C4-2B (cell line): ENCODE results near the gene PLA2G15.
A peak's percentile ranks its signal among the peaks of the same experiment; 100 is the strongest.

Experiments used
- H3K27ac ChIP-seq: fragments of 450-650 bp; 2 replicates; pipeline ENCODE4 v1.5.1; 2017
- CTCF ChIP-seq: fragments of 450-650 bp; conservative IDR thresholded peaks from 2 replicates; pipeline ENCODE4 v1.5.1; 2017; ENCODE audit warnings: mild to moderate bottlenecking
- ZFX ChIP-seq: fragments of 450-650 bp; IDR thresholded peaks from 2 replicates; pipeline ENCODE4 v1.6.1; 2017

PLA2G15 gene

GRCh38 chr16:68216240-68216639 lies 28.9 kb upstream of the PLA2G15 start:
- H3K27ac ChIP-seq = peak overlapping the region; percentile 32; the same call in 1 of the 2 replicates
- TF ChIP-seq ZFX (no peak), CTCF (no peak)

GRCh38 chr16:68217506-68217905 lies 27.7 kb upstream of the PLA2G15 start:
- no peak overlapping the region for H3K27ac ChIP-seq
- TF ChIP-seq CTCF (no peak), ZFX (no peak)

GRCh38 chr16:68219725-68220351 lies 25.3 kb upstream of the PLA2G15 start:
- no peak overlapping the region for H3K27ac ChIP-seq
- TF ChIP-seq ZFX = no peak
- TF ChIP-seq CTCF = no peak

- TF ChIP-seq CTCF = no peak
- no peak for TF ChIP-seq ZFX
- no peak overlapping the region for H3K27ac ChIP-seq
Observed at GRCh38 chr16:68223072-68223471, 22.1 kb upstream of the PLA2G15 start.

GRCh38 chr16:68226116-68226515 lies 19.1 kb upstream of the PLA2G15 start:
- TF ChIP-seq ZFX (no peak), CTCF (no peak)
- H3K27ac ChIP-seq = no peak overlapping the region

GRCh38 chr16:68227183-68227793 lies 17.9 kb upstream of the PLA2G15 start:
- no peak for TF ChIP-seq ZFX
- TF ChIP-seq CTCF = no peak
- no peak overlapping the region for H3K27ac ChIP-seq

GRCh38 chr16:68227850-68228553 lies 17.2 kb upstream of the PLA2G15 start:
- H3K27ac ChIP-seq = no peak overlapping the region

More at GRCh38 chr16:68227850-68228553, 17.2 kb upstream of the PLA2G15 start:
- TF ChIP-seq ZFX (no peak), CTCF (no peak)
